ENCODE measurements around the gene TMCC3.
"Not testable (repeated sequence)": the region's sequence is repeated elsewhere in the genome, so short reads cannot be mapped to it uniquely, and the experiment has no call there.

The TMCC3 gene

GRCh38 chr12:94560431-94561221 lies 89.7 kb downstream of the TMCC3 start:
- DNase-seq = no peak

GRCh38 chr12:94558612-94559011 lies 91.7 kb downstream of the TMCC3 start:
- no peak for DNase-seq

GRCh38 chr12:94557746-94558295 lies 92.5 kb downstream of the TMCC3 start:
- no peak for DNase-seq

- no peak for DNase-seq
Observed at GRCh38 chr12:94555687-94556086, 94.7 kb downstream of the TMCC3 start.

- DNase-seq = no peak
Observed at GRCh38 chr12:94553875-94554274, 96.5 kb downstream of the TMCC3 start.

GRCh38 chr12:94553130-94553519 lies 97.2 kb downstream of the TMCC3 start:
- no peak for DNase-seq

- no peak for DNase-seq
Observed at GRCh38 chr12:94551810-94552209, 98.5 kb downstream of the TMCC3 start.

- DNase-seq = no peak
Observed at GRCh38 chr12:94550964-94551363, 99.4 kb downstream of the TMCC3 start.

GRCh38 chr12:94548833-94549232 lies 101.5 kb downstream of the TMCC3 start:
- not testable (repeated sequence) for DNase-seq

GRCh38 chr12:94545935-94546771 lies 104.2 kb downstream of the TMCC3 start:
- no peak for DNase-seq

GRCh38 chr12:94544355-94544754 lies 106.0 kb downstream of the TMCC3 start:
- DNase-seq = no peak

- no peak for DNase-seq
Observed at GRCh38 chr12:94538318-94538717, 112.0 kb downstream of the TMCC3 start.

GRCh38 chr12:94536040-94536965 lies 114.1 kb downstream of the TMCC3 start:
- DNase-seq = no peak

GRCh38 chr12:94535510-94535921 lies 114.8 kb downstream of the TMCC3 start:
- DNase-seq = no peak

GRCh38 chr12:94534774-94535509 lies 115.4 kb downstream of the TMCC3 start:
- no peak for DNase-seq

- DNase-seq = no peak
Observed at GRCh38 chr12:94534278-94534677, 116.1 kb downstream of the TMCC3 start.

GRCh38 chr12:94532490-94533422 lies 117.6 kb downstream of the TMCC3 start:
- DNase-seq = peak; percentile 18

- no peak for DNase-seq
Observed at GRCh38 chr12:94531196-94531720, 119.1 kb downstream of the TMCC3 start.

- DNase-seq = no peak
Observed at GRCh38 chr12:94525951-94526350, 124.4 kb downstream of the TMCC3 start.
